IMR-90 (cell line): Measurements from ENCODE around the gene KIAA0319L. TPM values are rescaled to one million over a fixed set of nuclear protein-coding genes. Genes with fewer than 3 reads are reported as not detected.
"Not testable (repeated sequence)": the region's sequence is repeated elsewhere in the genome, so short reads cannot be mapped to it uniquely, and the experiment has no call there.

Experiments used
- ATAC-seq: fragments of 200-7000 bp; cut with Tn5 transposase; 2 replicates; pipeline ENCODE4 v1.9.1; 2020; ENCODE audit warnings: low read depth, mild to moderate bottlenecking, moderate library complexity
- BruUV-seq: library from RNA; stranded (reverse); fragments of 400-500 nt; replicated peaks from 2 replicates; lab custom pipeline; 2021; lab: Mats Ljungman, UMichigan
- CTCF ChIA-PET: fragments of 300-600 bp; formaldehyde crosslinking; extraction: SDS; loops from one replicate; lab custom pipeline; 2021; ENCODE audit warnings: antibody characterized with exemption; lab: Yijun Ruan, JAX
- POLR2A ChIA-PET: fragments of 300-600 bp; sonication (Branson Sonifier 250); formaldehyde crosslinking; loops from one replicate; lab custom pipeline; 2022; ENCODE audit warnings: antibody characterized with exemption; ENCODE audit not compliant: unreplicated experiment; lab: Charles Lee
- DNase-seq: peaks from one replicate; pipeline ENCODE4 v3.0.0; 2013
- H2AFZ ChIP-seq: replicated peaks from 2 replicates; pipeline ENCODE3; 2013; ENCODE audit warnings: low read length, mild to moderate bottlenecking; ENCODE audit not compliant: poor library complexity
- H2AK5ac ChIP-seq: 2 replicates; pipeline ENCODE4 v1.6.1; 2013; ENCODE audit warnings: low read depth, low read length, inconsistent platforms
- H2AK9ac ChIP-seq: replicated peaks from 2 replicates; pipeline ENCODE3; 2013; ENCODE audit warnings: mild to moderate bottlenecking, low read depth, low read length, moderate library complexity; ENCODE audit not compliant: poor library complexity
- H2BK120ac ChIP-seq: 2 replicates; pipeline ENCODE4 v1.6.1; 2013; ENCODE audit warnings: low read depth, low read length, inconsistent platforms
- H2BK15ac ChIP-seq: 3 replicates; pipeline ENCODE4 v1.6.1; 2013; ENCODE audit warnings: low read depth, low read length, inconsistent platforms
- H2BK20ac ChIP-seq: 2 replicates; pipeline ENCODE4 v1.6.1; 2013; ENCODE audit warnings: low read depth, mild to moderate bottlenecking, inconsistent platforms, low read length, moderate library complexity
- H2BK5ac ChIP-seq: 2 replicates; pipeline ENCODE4 v1.6.1; 2013; ENCODE audit warnings: mild to moderate bottlenecking, low read depth, low read length, inconsistent platforms; ENCODE audit not compliant: poor library complexity, severe bottlenecking
- H3K14ac ChIP-seq: replicated peaks from 2 replicates; pipeline ENCODE4 v1.6.1; 2013; ENCODE audit warnings: low read depth, low read length, inconsistent platforms
- H3K18ac ChIP-seq: 2 replicates; pipeline ENCODE4 v1.6.1; 2013; ENCODE audit warnings: low read depth, low read length, control low read depth
- H3K23ac ChIP-seq: 2 replicates; pipeline ENCODE4 v1.6.1; 2013; ENCODE audit warnings: low read depth, low read length, inconsistent platforms
- H3K27ac ChIP-seq: 2 replicates; pipeline ENCODE4 v1.5.1; 2013; ENCODE audit warnings: mild to moderate bottlenecking, control low read depth, low read length; ENCODE audit not compliant: insufficient read depth
- H3K27me3 ChIP-seq: 2 replicates; pipeline ENCODE4 v1.6.1; 2013; ENCODE audit warnings: low read length; ENCODE audit not compliant: control insufficient read depth, insufficient read depth
- H3K36me3 ChIP-seq: 2 replicates; pipeline ENCODE4 v1.6.1; 2013; ENCODE audit warnings: low read length, mixed read lengths; ENCODE audit not compliant: control insufficient read depth, insufficient read depth
- H3K4ac ChIP-seq: 2 replicates; pipeline ENCODE4 v1.6.1; 2013; ENCODE audit warnings: low read depth, low read length, inconsistent platforms
- H3K4me1 ChIP-seq: 2 replicates; pipeline ENCODE4 v1.6.1; 2013; ENCODE audit warnings: low read length, mixed read lengths; ENCODE audit not compliant: control insufficient read depth, insufficient read depth
- H3K4me2 ChIP-seq: 2 replicates; pipeline ENCODE4 v1.6.1; 2013; ENCODE audit warnings: low read depth, mild to moderate bottlenecking, control low read depth, low read length, moderate library complexity
- H3K4me3 ChIP-seq: 2 replicates; pipeline ENCODE4 v1.5.1; 2013; ENCODE audit warnings: low read depth, mild to moderate bottlenecking, control low read depth, low read length, moderate library complexity; ENCODE audit not compliant: insufficient read depth
- H3K56ac ChIP-seq: 2 replicates; pipeline ENCODE4 v1.6.1; 2013; ENCODE audit warnings: low read length, inconsistent platforms; ENCODE audit not compliant: insufficient read depth; ENCODE audit errors: extremely low read depth
- H3K79me1 ChIP-seq, 2 experiments: 2 replicates each; pipeline ENCODE4 v1.6.1; 2013; ENCODE audit warnings: low read length in 2 of 2, inconsistent platforms in 1 of 2, low read depth in 1 of 2
- H3K9ac ChIP-seq: 2 replicates; pipeline ENCODE4 v1.6.1; 2013; ENCODE audit warnings: low read depth, low read length, control low read depth
- H3K9me1 ChIP-seq: 2 replicates; pipeline ENCODE4 v1.6.1; 2013; ENCODE audit warnings: low read length, inconsistent platforms; ENCODE audit not compliant: insufficient read depth
- H3K9me3 ChIP-seq: 2 replicates; pipeline ENCODE4 v1.6.1; 2013; ENCODE audit warnings: low read length; ENCODE audit not compliant: control insufficient read depth, insufficient read depth
- H4K20me1 ChIP-seq: 2 replicates; pipeline ENCODE4 v1.6.1; 2013; ENCODE audit warnings: low read length, inconsistent platforms; ENCODE audit not compliant: insufficient read depth
- H4K5ac ChIP-seq: 2 replicates; pipeline ENCODE4 v1.6.1; 2013; ENCODE audit warnings: mild to moderate bottlenecking, low read depth, low read length, control low read depth
- H4K8ac ChIP-seq, 2 experiments: 2 replicates each; pipeline ENCODE4 v1.6.1; 2013; ENCODE audit warnings: low read depth in 2 of 2, low read length in 2 of 2, control low read depth in 1 of 2, inconsistent platforms in 1 of 2
- H4K91ac ChIP-seq: 2 replicates; pipeline ENCODE4 v1.6.1; 2013; ENCODE audit warnings: low read depth, low read length, inconsistent platforms; ENCODE audit not compliant: insufficient read depth
- WGBS, 2 experiments: methylation state at CpG; one replicate each; pipeline versions ENCODE4 v1.1.5 to v1.1.7; 2013; ENCODE audit warnings: missing lambda C conversion rate in 2 of 2; ENCODE audit not compliant: insufficient read length in 1 of 2; ENCODE audit errors: extremely low coverage in 2 of 2; 5-methylcytosine and 5-hydroxymethylcytosine counted together
- dilution Hi-C: fragments of 300-500 bp; cut with HindIII; formaldehyde crosslinking; loops from one replicate; pipeline ENCODE4 v1.14.3; 2018; ENCODE audit warnings: low sequenced_read_pairs; ENCODE audit not compliant: unreplicated experiment
- in situ Hi-C: fragments of 300-500 bp; cut with MboI; formaldehyde crosslinking; loops from 3 replicates; pipeline ENCODE4 v1.14.3; 2019; ENCODE audit warnings: low sequenced_read_pairs, inconsistent platforms, mixed read lengths
- intact Hi-C: fragments of 100-400 bp; cut with micrococcal nuclease; formaldehyde crosslinking; loops from 2 replicates; pipeline ENCODE4 v1.10.0; 2022
- polyA plus RNA-seq, 3 experiments: library from polyadenylated mRNA; depleted of rRNA; stranded (reverse); fragments of >200 nt; gene quantifications; 2 replicates each; pipeline ENCODE4 v1.2.3, GENCODE V29; 2012; ENCODE audit warnings: low replicate concordance in 1 of 3
- total RNA-seq: library from RNA; depleted of rRNA; stranded (reverse); fragments of >200 nt; gene quantifications from 2 replicates; pipeline ENCODE4 v1.2.3, GENCODE V29; 2012

KIAA0319L gene
- total and polyA plus RNA-seq, 2 of the 4 experiments (the other 2 are of a cell fraction) = 38.0 to 49.8 TPM

GRCh38 chr1:35585805-35586204 lies 28.6 kb upstream of the KIAA0319L start:
- no CpG with 5 or more reads among the region's 1 CpG for WGBS, 2 experiments
- H2AFZ ChIP-seq, intact Hi-C loops, H3K18ac ChIP-seq, POLR2A ChIA-PET, H2AK5ac ChIP-seq, H2BK20ac ChIP-seq, H3K4me2 ChIP-seq, DNase-seq, H4K91ac ChIP-seq, ATAC-seq, H3K23ac ChIP-seq, H3K27ac ChIP-seq, H2BK5ac ChIP-seq, H2AK9ac ChIP-seq, H2BK15ac ChIP-seq, H3K14ac ChIP-seq, H3K9ac ChIP-seq, BruUV-seq, H4K5ac ChIP-seq, H2BK120ac ChIP-seq, CTCF ChIA-PET, H3K4me1 ChIP-seq, H3K36me3 ChIP-seq, H3K9me1 ChIP-seq, H3K79me1 ChIP-seq, H3K9me3 ChIP-seq, H4K20me1 ChIP-seq, dilution Hi-C loops, H3K4me3 ChIP-seq, H3K56ac ChIP-seq, H3K4ac ChIP-seq, H3K27me3 ChIP-seq, in situ Hi-C loops, H4K8ac ChIP-seq: not testable (repeated sequence)
